IMR-90 (cell line): ENCODE data around the gene NLGN3. TPM values are rescaled to one million over a fixed set of nuclear protein-coding genes. Genes with fewer than 3 reads are reported as not detected.

Experiments
- ATAC-seq: fragments of 200-7000 bp; cut with Tn5 transposase; 2 replicates; pipeline ENCODE4 v1.9.1; 2020; ENCODE audit warnings: low read depth, mild to moderate bottlenecking, moderate library complexity
- BruUV-seq: library from RNA; stranded (reverse); fragments of 400-500 nt; replicated peaks from 2 replicates; lab custom pipeline; 2021; lab: Mats Ljungman, UMichigan
- CTCF ChIA-PET: fragments of 300-600 bp; formaldehyde crosslinking; extraction: SDS; loops from one replicate; lab custom pipeline; 2021; ENCODE audit warnings: antibody characterized with exemption; lab: Yijun Ruan, JAX
- POLR2A ChIA-PET: fragments of 300-600 bp; sonication (Branson Sonifier 250); formaldehyde crosslinking; loops from one replicate; lab custom pipeline; 2022; ENCODE audit warnings: antibody characterized with exemption; ENCODE audit not compliant: unreplicated experiment; lab: Charles Lee
- DNase-seq: peaks from one replicate; pipeline ENCODE4 v3.0.0; 2013
- H2AFZ ChIP-seq: replicated peaks from 2 replicates; pipeline ENCODE3; 2013; ENCODE audit warnings: low read length, mild to moderate bottlenecking; ENCODE audit not compliant: poor library complexity
- H2AK5ac ChIP-seq: 2 replicates; pipeline ENCODE4 v1.6.1; 2013; ENCODE audit warnings: low read depth, low read length, inconsistent platforms
- H2AK9ac ChIP-seq: replicated peaks from 2 replicates; pipeline ENCODE3; 2013; ENCODE audit warnings: mild to moderate bottlenecking, low read depth, low read length, moderate library complexity; ENCODE audit not compliant: poor library complexity
- H2BK120ac ChIP-seq: 2 replicates; pipeline ENCODE4 v1.6.1; 2013; ENCODE audit warnings: low read depth, low read length, inconsistent platforms
- H2BK15ac ChIP-seq: 3 replicates; pipeline ENCODE4 v1.6.1; 2013; ENCODE audit warnings: low read depth, low read length, inconsistent platforms
- H2BK20ac ChIP-seq: 2 replicates; pipeline ENCODE4 v1.6.1; 2013; ENCODE audit warnings: low read depth, mild to moderate bottlenecking, inconsistent platforms, low read length, moderate library complexity
- H2BK5ac ChIP-seq: 2 replicates; pipeline ENCODE4 v1.6.1; 2013; ENCODE audit warnings: mild to moderate bottlenecking, low read depth, low read length, inconsistent platforms; ENCODE audit not compliant: poor library complexity, severe bottlenecking
- H3K14ac ChIP-seq: replicated peaks from 2 replicates; pipeline ENCODE4 v1.6.1; 2013; ENCODE audit warnings: low read depth, low read length, inconsistent platforms
- H3K18ac ChIP-seq: 2 replicates; pipeline ENCODE4 v1.6.1; 2013; ENCODE audit warnings: low read depth, low read length, control low read depth
- H3K23ac ChIP-seq: 2 replicates; pipeline ENCODE4 v1.6.1; 2013; ENCODE audit warnings: low read depth, low read length, inconsistent platforms
- H3K27ac ChIP-seq: 2 replicates; pipeline ENCODE4 v1.5.1; 2013; ENCODE audit warnings: mild to moderate bottlenecking, control low read depth, low read length; ENCODE audit not compliant: insufficient read depth
- H3K27me3 ChIP-seq: 2 replicates; pipeline ENCODE4 v1.6.1; 2013; ENCODE audit warnings: low read length; ENCODE audit not compliant: control insufficient read depth, insufficient read depth
- H3K36me3 ChIP-seq: 2 replicates; pipeline ENCODE4 v1.6.1; 2013; ENCODE audit warnings: low read length, mixed read lengths; ENCODE audit not compliant: control insufficient read depth, insufficient read depth
- H3K4ac ChIP-seq: 2 replicates; pipeline ENCODE4 v1.6.1; 2013; ENCODE audit warnings: low read depth, low read length, inconsistent platforms
- H3K4me1 ChIP-seq: 2 replicates; pipeline ENCODE4 v1.6.1; 2013; ENCODE audit warnings: low read length, mixed read lengths; ENCODE audit not compliant: control insufficient read depth, insufficient read depth
- H3K4me2 ChIP-seq: 2 replicates; pipeline ENCODE4 v1.6.1; 2013; ENCODE audit warnings: low read depth, mild to moderate bottlenecking, control low read depth, low read length, moderate library complexity
- H3K4me3 ChIP-seq: 2 replicates; pipeline ENCODE4 v1.5.1; 2013; ENCODE audit warnings: low read depth, mild to moderate bottlenecking, control low read depth, low read length, moderate library complexity; ENCODE audit not compliant: insufficient read depth
- H3K56ac ChIP-seq: 2 replicates; pipeline ENCODE4 v1.6.1; 2013; ENCODE audit warnings: low read length, inconsistent platforms; ENCODE audit not compliant: insufficient read depth; ENCODE audit errors: extremely low read depth
- H3K79me1 ChIP-seq, 2 experiments: 2 replicates each; pipeline ENCODE4 v1.6.1; 2013; ENCODE audit warnings: low read length in 2 of 2, inconsistent platforms in 1 of 2, low read depth in 1 of 2
- H3K9ac ChIP-seq: 2 replicates; pipeline ENCODE4 v1.6.1; 2013; ENCODE audit warnings: low read depth, low read length, control low read depth
- H3K9me1 ChIP-seq: 2 replicates; pipeline ENCODE4 v1.6.1; 2013; ENCODE audit warnings: low read length, inconsistent platforms; ENCODE audit not compliant: insufficient read depth
- H3K9me3 ChIP-seq: 2 replicates; pipeline ENCODE4 v1.6.1; 2013; ENCODE audit warnings: low read length; ENCODE audit not compliant: control insufficient read depth, insufficient read depth
- H4K20me1 ChIP-seq: 2 replicates; pipeline ENCODE4 v1.6.1; 2013; ENCODE audit warnings: low read length, inconsistent platforms; ENCODE audit not compliant: insufficient read depth
- H4K5ac ChIP-seq: 2 replicates; pipeline ENCODE4 v1.6.1; 2013; ENCODE audit warnings: mild to moderate bottlenecking, low read depth, low read length, control low read depth
- H4K8ac ChIP-seq, 2 experiments: 2 replicates each; pipeline ENCODE4 v1.6.1; 2013; ENCODE audit warnings: low read depth in 2 of 2, low read length in 2 of 2, control low read depth in 1 of 2, inconsistent platforms in 1 of 2
- H4K91ac ChIP-seq: 2 replicates; pipeline ENCODE4 v1.6.1; 2013; ENCODE audit warnings: low read depth, low read length, inconsistent platforms; ENCODE audit not compliant: insufficient read depth
- CHD1 ChIP-seq: IDR thresholded peaks from 2 replicates; pipeline ENCODE4 v1.6.1; 2012; ENCODE audit warnings: low read depth, low read length, improper control_type of control experiment
- FOS ChIP-seq: fragments of 150-350 bp; IDR thresholded peaks from 2 replicates; pipeline ENCODE4 v1.6.1; 2016; ENCODE audit warnings: low read depth, low read length
- MXI1 ChIP-seq: IDR thresholded peaks from 2 replicates; pipeline ENCODE4 v1.6.1; 2012; ENCODE audit warnings: low read depth, mild to moderate bottlenecking, low read length, moderate library complexity, borderline replicate concordance
- POLR2A ChIP-seq: IDR thresholded peaks from 2 replicates; pipeline ENCODE4 v1.6.1; 2012; ENCODE audit warnings: mild to moderate bottlenecking, low read depth, low read length
- RFX5 ChIP-seq: IDR thresholded peaks from 2 replicates; pipeline ENCODE4 v1.8.0; 2012; ENCODE audit warnings: low read depth, mild to moderate bottlenecking, low read length, moderate library complexity
- WGBS, 2 experiments: methylation state at CpG; one replicate each; pipeline versions ENCODE4 v1.1.5 to v1.1.7; 2013; ENCODE audit warnings: missing lambda C conversion rate in 2 of 2; ENCODE audit not compliant: insufficient read length in 1 of 2; ENCODE audit errors: extremely low coverage in 2 of 2; 5-methylcytosine and 5-hydroxymethylcytosine counted together
- dilution Hi-C: fragments of 300-500 bp; cut with HindIII; formaldehyde crosslinking; loops from one replicate; pipeline ENCODE4 v1.14.3; 2018; ENCODE audit warnings: low sequenced_read_pairs; ENCODE audit not compliant: unreplicated experiment
- in situ Hi-C: fragments of 300-500 bp; cut with MboI; formaldehyde crosslinking; loops from 3 replicates; pipeline ENCODE4 v1.14.3; 2019; ENCODE audit warnings: low sequenced_read_pairs, inconsistent platforms, mixed read lengths
- intact Hi-C: fragments of 100-400 bp; cut with micrococcal nuclease; formaldehyde crosslinking; loops from 2 replicates; pipeline ENCODE4 v1.10.0; 2022
- polyA plus RNA-seq, 3 experiments: library from polyadenylated mRNA; depleted of rRNA; stranded (reverse); fragments of >200 nt; gene quantifications; 2 replicates each; pipeline ENCODE4 v1.2.3, GENCODE V29; 2012; ENCODE audit warnings: low replicate concordance in 1 of 3
- total RNA-seq: library from RNA; depleted of rRNA; stranded (reverse); fragments of >200 nt; gene quantifications from 2 replicates; pipeline ENCODE4 v1.2.3, GENCODE V29; 2012
- TF ChIP-seq, protein P1 (sequence below): fragments of 150-350 bp; IDR thresholded peaks from 2 replicates; pipeline ENCODE4 v1.6.1; 2016; ENCODE audit warnings: low read depth, mild to moderate bottlenecking, low read length, moderate library complexity, borderline replicate concordance
- TF ChIP-seq, protein P2 (sequence below): fragments of 150-350 bp; IDR thresholded peaks from 2 replicates; pipeline ENCODE4 v1.6.1; 2017; ENCODE audit warnings: mild to moderate bottlenecking, antibody characterized with exemption, low read length, low read depth

Gene NLGN3
- total and polyA plus RNA-seq, 2 of the 4 experiments (the other 2 are of a cell fraction): 0.18 to 0.39 TPM

DNA sequence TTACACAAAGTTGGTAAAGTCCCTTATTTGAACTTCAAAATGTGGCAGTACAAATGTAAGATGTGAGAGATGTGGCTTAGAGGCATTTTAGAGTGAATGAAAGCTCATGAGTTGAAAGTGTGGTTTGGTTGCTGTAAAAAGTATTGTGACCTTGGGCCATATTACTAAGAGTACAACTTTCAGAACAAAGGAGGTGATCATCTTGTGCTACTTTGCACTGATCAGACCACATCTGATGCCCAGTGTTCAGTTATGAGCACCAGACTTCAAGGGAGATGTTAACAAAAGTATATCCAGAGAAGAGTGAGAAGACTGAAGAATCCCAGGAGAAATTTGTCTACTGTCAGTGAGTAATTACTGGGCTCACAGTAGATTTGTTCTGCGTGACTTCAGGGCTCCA is 30.2 kb downstream of the NLGN3 start:
- intact Hi-C loops: no loop called here
- H3K4me1 ChIP-seq: no peaks in the 10 kb centered on the region
- no peak overlapping the region for H2BK15ac ChIP-seq
- DNase-seq (no peak), ATAC-seq (no peak)
- CTCF ChIA-PET: no interaction called here
- no peak overlapping the region for H4K5ac ChIP-seq
- TF ChIP-seq CHD1: no peak
- TF ChIP-seq, protein P1, sequence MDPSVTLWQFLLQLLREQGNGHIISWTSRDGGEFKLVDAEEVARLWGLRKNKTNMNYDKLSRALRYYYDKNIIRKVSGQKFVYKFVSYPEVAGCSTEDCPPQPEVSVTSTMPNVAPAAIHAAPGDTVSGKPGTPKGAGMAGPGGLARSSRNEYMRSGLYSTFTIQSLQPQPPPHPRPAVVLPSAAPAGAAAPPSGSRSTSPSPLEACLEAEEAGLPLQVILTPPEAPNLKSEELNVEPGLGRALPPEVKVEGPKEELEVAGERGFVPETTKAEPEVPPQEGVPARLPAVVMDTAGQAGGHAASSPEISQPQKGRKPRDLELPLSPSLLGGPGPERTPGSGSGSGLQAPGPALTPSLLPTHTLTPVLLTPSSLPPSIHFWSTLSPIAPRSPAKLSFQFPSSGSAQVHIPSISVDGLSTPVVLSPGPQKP: no peak
- TF ChIP-seq MXI1: no peak
- TF ChIP-seq RFX5: no peak
- TF ChIP-seq POLR2A: no peak
- TF ChIP-seq, protein P2, sequence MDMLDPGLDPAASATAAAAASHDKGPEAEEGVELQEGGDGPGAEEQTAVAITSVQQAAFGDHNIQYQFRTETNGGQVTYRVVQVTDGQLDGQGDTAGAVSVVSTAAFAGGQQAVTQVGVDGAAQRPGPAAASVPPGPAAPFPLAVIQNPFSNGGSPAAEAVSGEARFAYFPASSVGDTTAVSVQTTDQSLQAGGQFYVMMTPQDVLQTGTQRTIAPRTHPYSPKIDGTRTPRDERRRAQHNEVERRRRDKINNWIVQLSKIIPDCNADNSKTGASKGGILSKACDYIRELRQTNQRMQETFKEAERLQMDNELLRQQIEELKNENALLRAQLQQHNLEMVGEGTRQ: no peak
- no peak for TF ChIP-seq FOS
- H4K8ac ChIP-seq: no peak overlapping the region
- no peak overlapping the region for H3K4me3 ChIP-seq
- no peak overlapping the region for H2AFZ ChIP-seq
- H4K91ac ChIP-seq: no peak overlapping the region
- no peak overlapping the region for H2AK5ac ChIP-seq
- no CpG with 5 or more reads among the region's 1 CpG for WGBS, 2 experiments
- H3K27ac ChIP-seq: no peak overlapping the region
- H3K4me2 ChIP-seq: no peak overlapping the region
- POLR2A ChIA-PET: no interaction called here
- no peak overlapping the region for H3K23ac ChIP-seq
- no peaks in the 10 kb centered on the region for H3K9me1 ChIP-seq
- no peak overlapping the region for H3K4ac ChIP-seq
- H2BK5ac ChIP-seq: no peak overlapping the region
- peaks cover 6% of the 10 kb centered on the region for H3K27me3 ChIP-seq
- in situ Hi-C loops: loop anchor here (5.0 kb wide), 1 partner anchor 407 kb away; no protein-coding TSS in a partner anchor
- H3K18ac ChIP-seq: no peak overlapping the region
- H3K36me3 ChIP-seq: no peaks in the 10 kb centered on the region
- no peaks in the 10 kb centered on the region for H4K20me1 ChIP-seq
- dilution Hi-C loops: no loop called here
- H3K79me1 ChIP-seq: no peaks in the 10 kb centered on the region
- no peak overlapping the region for H2BK20ac ChIP-seq
- no peak overlapping the region for H3K56ac ChIP-seq
- no peak overlapping the region for H3K14ac ChIP-seq
- BruUV-seq: no TSS peak
- H3K9ac ChIP-seq: no peak overlapping the region
- no peak overlapping the region for H2BK120ac ChIP-seq
- H3K9me3 ChIP-seq: no peaks in the 10 kb centered on the region
- no peak overlapping the region for H2AK9ac ChIP-seq
